ENCODE measurements around the gene PIK3R4. TPM values are rescaled to one million over a fixed set of nuclear protein-coding genes. Genes with fewer than 3 reads are reported as not detected.
A peak's percentile ranks its signal among the peaks of the same experiment; 100 is the strongest.

PIK3R4 gene
- total and polyA plus RNA-seq, 5 donors from 2014 or later: 18.1 to 30.1 (median 20.2) TPM

DNA sequence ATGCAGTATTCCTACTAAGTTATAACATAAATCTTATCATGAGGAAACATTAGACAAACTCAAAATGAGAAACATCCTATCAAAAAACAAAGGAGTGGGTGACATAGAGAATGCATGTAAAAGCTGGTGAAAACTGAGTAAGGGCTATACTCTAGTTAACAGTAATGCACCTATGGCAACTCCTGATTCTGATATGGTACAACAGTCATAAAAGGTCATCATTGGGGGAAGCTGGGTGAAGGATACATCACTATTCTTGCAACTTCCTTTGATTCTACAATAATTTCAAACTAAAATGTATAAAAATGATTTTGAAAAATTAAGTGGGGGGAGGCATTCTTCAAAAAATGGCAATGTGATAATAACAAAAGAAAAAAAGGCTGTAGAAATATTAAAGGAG, 6.8 kb downstream of the PIK3R4 start:
- DNase-seq: no peak
- Histone ChIP-seq H3K9me3 (ENCODE audit: control insufficient read depth in 2 of 2, low read length in 2 of 2) (no peaks in the 10 kb centered on the region), H3K27ac (ENCODE audit: insufficient read depth, low read length, poor library complexity, severe bottlenecking) (no peak overlapping the region), H3K4me3 (ENCODE audit: low read depth, low read length) (no peak overlapping the region), H3K27me3 (ENCODE audit: control insufficient read depth, insufficient read depth, low read length) (no peaks in the 10 kb centered on the region), H3K36me3 (ENCODE audit: control insufficient read depth, insufficient read depth, low read length) (peaks cover 15% of the 10 kb centered on the region), H3K4me1 (ENCODE audit: control insufficient read depth, insufficient read depth, low read length, poor library complexity, severe bottlenecking) (peaks cover 34% of the 10 kb centered on the region)
- no peaks in the 10 kb centered on the region for H3K27me3 Mint-ChIP-seq
- peaks cover 30 to 80% (median 64%) of the 10 kb centered on the region in 4 donors for H3K4me1 Mint-ChIP-seq
- no peaks in the 10 kb centered on the region for H3K9me3 Mint-ChIP-seq
- no peak overlapping the region for H3K27ac Mint-ChIP-seq
- H3K4me3 Mint-ChIP-seq: peak overlapping the region in 2 of 4 donors; percentile 7 to 31
- ATAC-seq (ENCODE audit: low read depth in 2 of 2): no peak
- peaks cover 69% of the 10 kb centered on the region for H3K36me3 Mint-ChIP-seq

DNA sequence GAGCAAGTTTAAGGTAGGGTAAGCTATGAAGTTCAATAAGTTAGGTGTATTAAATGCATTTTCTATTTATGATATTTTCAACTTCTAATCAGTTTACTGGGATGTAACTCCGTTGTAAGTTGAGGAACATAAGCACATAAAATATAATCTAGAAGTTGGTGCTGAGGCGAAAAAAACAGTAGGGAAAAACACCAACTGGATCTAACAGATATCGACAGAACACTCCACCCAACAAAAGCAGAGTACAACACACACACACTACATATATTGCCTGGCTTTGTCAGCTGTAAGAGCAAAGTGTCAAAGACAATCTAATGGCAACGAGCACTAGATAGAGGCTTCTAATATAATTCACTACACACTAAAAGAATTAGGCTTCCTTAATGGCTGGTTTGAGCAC, 8.4 kb downstream of the PIK3R4 start:
- Histone ChIP-seq H3K27ac (ENCODE audit: insufficient read depth, low read length, poor library complexity, severe bottlenecking) (no peak overlapping the region), H3K9me3 (ENCODE audit: control insufficient read depth in 2 of 2, low read length in 2 of 2) (no peaks in the 10 kb centered on the region), H3K36me3 (ENCODE audit: control insufficient read depth, insufficient read depth, low read length) (peaks cover 21% of the 10 kb centered on the region), H3K27me3 (ENCODE audit: control insufficient read depth, insufficient read depth, low read length) (no peaks in the 10 kb centered on the region), H3K4me1 (ENCODE audit: control insufficient read depth, insufficient read depth, low read length, poor library complexity, severe bottlenecking) (peaks cover 25% of the 10 kb centered on the region), H3K4me3 (ENCODE audit: low read depth, low read length) (no peak overlapping the region)
- Mint-ChIP-seq H3K4me1 (peaks cover 23 to 64% (median 51%) of the 10 kb centered on the region in 4 donors), H3K36me3 (peaks cover 66% of the 10 kb centered on the region), H3K27ac (no peak overlapping the region), H3K27me3 (no peaks in the 10 kb centered on the region), H3K4me3 (peak overlapping the region in 1 of 4 donors; percentile 35), H3K9me3 (no peaks in the 10 kb centered on the region)
- no peak for DNase-seq
- no peak for ATAC-seq (ENCODE audit: low read depth in 2 of 2)

DNA sequence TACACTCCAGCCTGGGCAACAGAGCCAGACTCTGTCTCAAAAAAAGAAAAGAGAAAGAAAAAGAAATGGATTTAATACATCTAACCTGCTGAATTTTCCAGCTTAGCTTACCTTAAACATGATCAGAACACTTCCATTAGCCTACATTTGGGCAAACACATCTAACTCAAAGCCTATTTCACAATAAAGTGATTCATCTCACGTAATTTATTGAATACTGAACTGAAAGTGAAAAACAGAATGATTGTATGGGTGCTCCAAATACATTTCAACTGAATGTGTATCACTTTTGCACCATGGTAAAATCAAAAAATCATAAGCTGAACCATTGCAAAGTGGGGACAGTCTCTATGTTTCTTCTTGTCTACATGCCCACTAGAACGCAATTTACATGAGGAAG, 9.0 kb downstream of the PIK3R4 start:
- H3K27me3 Mint-ChIP-seq: no peaks in the 10 kb centered on the region

DNA sequence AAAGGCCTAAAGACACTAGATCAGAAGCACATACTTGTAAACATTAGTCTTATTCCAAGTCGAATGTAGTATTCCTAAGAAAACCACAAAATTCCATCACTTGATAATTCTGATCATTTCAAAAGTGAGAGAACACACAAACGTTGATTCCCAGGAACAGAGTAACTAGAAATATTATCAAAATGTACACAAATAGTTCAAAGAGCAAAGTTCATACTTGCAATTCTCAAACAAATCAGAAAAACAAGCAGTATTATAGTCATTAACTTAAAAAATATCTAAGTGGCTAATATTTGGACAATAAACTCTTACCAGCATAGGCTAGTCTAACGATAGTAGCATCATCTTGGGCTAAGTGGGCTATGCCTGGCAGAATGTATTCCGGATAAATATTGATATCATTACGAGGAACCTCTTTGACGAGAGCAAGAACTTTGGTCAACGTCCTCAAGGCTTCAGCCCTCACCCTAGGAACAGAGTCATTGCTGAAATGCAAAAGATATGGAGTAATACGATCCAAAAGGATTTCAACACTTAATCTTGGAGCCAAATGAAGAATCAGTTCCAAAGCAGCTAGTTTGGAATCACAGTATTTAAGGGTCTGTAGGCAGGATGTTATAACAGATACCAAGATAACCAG, 13.3 kb downstream of the PIK3R4 start:
- H3K4me1 Mint-ChIP-seq: peaks cover 14 to 29% (median 20%) of the 10 kb centered on the region in 4 donors
- no peak for ATAC-seq (ENCODE audit: low read depth in 2 of 2)
- peaks cover 58% of the 10 kb centered on the region for H3K36me3 Mint-ChIP-seq

More for the DNA sequence above, 9.0 kb downstream of the PIK3R4 start:
- ATAC-seq (ENCODE audit: low read depth in 2 of 2) (no peak), DNase-seq (no peak)
- no peaks in the 10 kb centered on the region for H3K9me3 ChIP-seq (ENCODE audit: control insufficient read depth in 2 of 2, low read length in 2 of 2)
- H3K9me3 Mint-ChIP-seq: no peaks in the 10 kb centered on the region
- peak overlapping the region in 1 of 3 donors; percentile 38 for H3K27ac Mint-ChIP-seq
- peaks cover 22 to 60% (median 45%) of the 10 kb centered on the region in 4 donors for H3K4me1 Mint-ChIP-seq
- peaks cover 64% of the 10 kb centered on the region for H3K36me3 Mint-ChIP-seq
- H3K4me3 ChIP-seq (ENCODE audit: low read depth, low read length): no peak overlapping the region
- H3K36me3 ChIP-seq (ENCODE audit: control insufficient read depth, insufficient read depth, low read length): peaks cover 25% of the 10 kb centered on the region
- H3K4me1 ChIP-seq (ENCODE audit: control insufficient read depth, insufficient read depth, low read length, poor library complexity, severe bottlenecking): peaks cover 19% of the 10 kb centered on the region
- no peak overlapping the region for H3K27ac ChIP-seq (ENCODE audit: insufficient read depth, low read length, poor library complexity, severe bottlenecking)
- H3K4me3 Mint-ChIP-seq: no peak overlapping the region
- no peaks in the 10 kb centered on the region for H3K27me3 ChIP-seq (ENCODE audit: control insufficient read depth, insufficient read depth, low read length)

DNA sequence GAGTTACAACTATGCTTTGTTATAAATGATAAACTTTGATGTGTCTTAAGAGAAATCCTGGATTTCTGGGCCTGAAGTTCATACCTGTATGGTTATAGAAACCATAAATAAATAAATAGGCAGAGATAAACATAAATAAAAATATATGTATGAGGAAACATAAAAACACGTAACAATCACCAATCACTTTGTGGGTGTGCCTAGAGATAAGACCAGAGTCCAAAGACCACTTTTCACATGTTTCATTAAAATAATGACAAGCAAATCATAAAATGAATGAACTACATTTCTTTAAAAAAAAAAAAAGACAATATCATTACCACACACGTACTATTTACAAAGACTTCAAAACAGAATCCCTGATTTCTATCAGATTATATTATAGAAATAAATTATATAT, 14.1 kb downstream of the PIK3R4 start:
- peaks cover 46% of the 10 kb centered on the region for H3K36me3 ChIP-seq (ENCODE audit: control insufficient read depth, insufficient read depth, low read length)
- H3K27me3 ChIP-seq (ENCODE audit: control insufficient read depth, insufficient read depth, low read length): no peaks in the 10 kb centered on the region
- no peaks in the 10 kb centered on the region for H3K9me3 ChIP-seq (ENCODE audit: control insufficient read depth in 2 of 2, low read length in 2 of 2)
- H3K9me3 Mint-ChIP-seq: no peaks in the 10 kb centered on the region
- ATAC-seq (ENCODE audit: low read depth in 2 of 2) (no peak), DNase-seq (no peak)
- no peak overlapping the region for H3K27ac Mint-ChIP-seq
- H3K4me1 Mint-ChIP-seq: peaks cover 6 to 21% (median 13%) of the 10 kb centered on the region in 4 donors
- no peaks in the 10 kb centered on the region for H3K4me1 ChIP-seq (ENCODE audit: control insufficient read depth, insufficient read depth, low read length, poor library complexity, severe bottlenecking)
- H3K27ac ChIP-seq (ENCODE audit: insufficient read depth, low read length, poor library complexity, severe bottlenecking): no peak overlapping the region
- no peak overlapping the region for H3K4me3 Mint-ChIP-seq
- H3K27me3 Mint-ChIP-seq: no peaks in the 10 kb centered on the region
- no peak overlapping the region for H3K4me3 ChIP-seq (ENCODE audit: low read depth, low read length)
- peaks cover 50% of the 10 kb centered on the region for H3K36me3 Mint-ChIP-seq

More for the DNA sequence above, 13.3 kb downstream of the PIK3R4 start:
- Histone ChIP-seq H3K9me3 (ENCODE audit: control insufficient read depth in 2 of 2, low read length in 2 of 2) (no peaks in the 10 kb centered on the region), H3K4me1 (ENCODE audit: control insufficient read depth, insufficient read depth, low read length, poor library complexity, severe bottlenecking) (no peaks in the 10 kb centered on the region), H3K4me3 (ENCODE audit: low read depth, low read length) (no peak overlapping the region), H3K27ac (ENCODE audit: insufficient read depth, low read length, poor library complexity, severe bottlenecking) (no peak overlapping the region), H3K36me3 (ENCODE audit: control insufficient read depth, insufficient read depth, low read length) (peaks cover 42% of the 10 kb centered on the region), H3K27me3 (ENCODE audit: control insufficient read depth, insufficient read depth, low read length) (no peaks in the 10 kb centered on the region)
- Mint-ChIP-seq H3K9me3 (no peaks in the 10 kb centered on the region), H3K27ac (no peak overlapping the region), H3K4me3 (no peak overlapping the region), H3K27me3 (no peaks in the 10 kb centered on the region)
- DNase-seq: no peak

DNA sequence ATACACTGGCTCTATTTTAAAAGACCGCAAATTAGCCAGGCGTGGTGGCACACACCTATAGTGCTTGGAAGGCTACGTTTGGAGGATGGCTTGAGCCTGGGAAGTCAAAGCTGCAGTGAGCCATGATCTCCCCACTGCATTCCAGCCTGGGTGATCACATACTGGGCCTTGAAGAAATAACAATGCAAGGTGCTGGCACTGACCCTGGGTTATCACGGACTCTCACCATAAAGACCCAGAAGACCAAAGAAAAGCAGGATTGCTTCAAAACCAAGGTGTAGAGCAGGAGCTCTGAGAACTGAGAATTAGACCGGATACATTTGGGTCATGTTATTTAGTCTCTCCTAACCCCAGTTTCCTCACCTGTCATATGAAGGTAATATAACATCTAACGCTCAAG, 14.8 kb downstream of the PIK3R4 start:
- H3K36me3 Mint-ChIP-seq: peaks cover 46% of the 10 kb centered on the region
- H3K4me3 Mint-ChIP-seq: no peak overlapping the region
- DNase-seq (no peak), ATAC-seq (ENCODE audit: low read depth in 2 of 2) (no peak)
- Histone ChIP-seq H3K9me3 (ENCODE audit: control insufficient read depth in 2 of 2, low read length in 2 of 2) (no peaks in the 10 kb centered on the region), H3K27me3 (ENCODE audit: control insufficient read depth, insufficient read depth, low read length) (no peaks in the 10 kb centered on the region), H3K36me3 (ENCODE audit: control insufficient read depth, insufficient read depth, low read length) (peaks cover 46% of the 10 kb centered on the region), H3K27ac (ENCODE audit: insufficient read depth, low read length, poor library complexity, severe bottlenecking) (no peak overlapping the region), H3K4me3 (ENCODE audit: low read depth, low read length) (no peak overlapping the region), H3K4me1 (ENCODE audit: control insufficient read depth, insufficient read depth, low read length, poor library complexity, severe bottlenecking) (no peaks in the 10 kb centered on the region)
- no peak overlapping the region for H3K27ac Mint-ChIP-seq
- H3K9me3 Mint-ChIP-seq: no peaks in the 10 kb centered on the region
- peaks cover 5 to 17% (median 13%) of the 10 kb centered on the region in 4 donors for H3K4me1 Mint-ChIP-seq
- H3K27me3 Mint-ChIP-seq: no peaks in the 10 kb centered on the region

DNA sequence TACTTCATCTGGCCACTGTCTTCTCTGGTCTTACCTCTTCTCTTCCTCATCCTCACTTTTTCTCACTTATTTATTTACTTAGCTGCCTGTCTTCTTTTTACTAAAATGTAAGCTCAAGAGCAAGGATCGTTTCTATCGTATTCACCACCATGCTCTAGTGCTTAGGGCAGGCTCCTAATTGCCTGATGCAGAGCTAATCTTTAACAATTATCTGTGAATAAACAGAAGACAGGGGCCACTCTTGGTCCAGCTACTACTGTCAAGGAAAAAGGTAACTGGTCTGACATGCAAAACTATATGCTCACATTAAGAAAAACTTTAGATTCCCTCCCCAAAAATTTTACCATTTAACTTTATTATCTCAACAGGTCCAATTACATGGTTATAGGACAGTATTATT, 17.5 kb downstream of the PIK3R4 start:
- Histone ChIP-seq H3K27ac (ENCODE audit: insufficient read depth, low read length, poor library complexity, severe bottlenecking) (no peak overlapping the region), H3K36me3 (ENCODE audit: control insufficient read depth, insufficient read depth, low read length) (peaks cover 39% of the 10 kb centered on the region), H3K4me1 (ENCODE audit: control insufficient read depth, insufficient read depth, low read length, poor library complexity, severe bottlenecking) (no peaks in the 10 kb centered on the region), H3K4me3 (ENCODE audit: low read depth, low read length) (no peak overlapping the region), H3K9me3 (ENCODE audit: control insufficient read depth in 2 of 2, low read length in 2 of 2) (no peaks in the 10 kb centered on the region), H3K27me3 (ENCODE audit: control insufficient read depth, insufficient read depth, low read length) (no peaks in the 10 kb centered on the region)
- Mint-ChIP-seq H3K4me3 (no peak overlapping the region), H3K36me3 (peaks cover 32% of the 10 kb centered on the region), H3K27me3 (no peaks in the 10 kb centered on the region), H3K4me1 (peaks cover 4 to 16% (median 15%) of the 10 kb centered on the region in 4 donors), H3K9me3 (no peaks in the 10 kb centered on the region), H3K27ac (peak overlapping the region in 2 of 3 donors; percentile 25 to 85)
- DNase-seq (no peak), ATAC-seq (ENCODE audit: low read depth in 2 of 2) (no peak)

DNA sequence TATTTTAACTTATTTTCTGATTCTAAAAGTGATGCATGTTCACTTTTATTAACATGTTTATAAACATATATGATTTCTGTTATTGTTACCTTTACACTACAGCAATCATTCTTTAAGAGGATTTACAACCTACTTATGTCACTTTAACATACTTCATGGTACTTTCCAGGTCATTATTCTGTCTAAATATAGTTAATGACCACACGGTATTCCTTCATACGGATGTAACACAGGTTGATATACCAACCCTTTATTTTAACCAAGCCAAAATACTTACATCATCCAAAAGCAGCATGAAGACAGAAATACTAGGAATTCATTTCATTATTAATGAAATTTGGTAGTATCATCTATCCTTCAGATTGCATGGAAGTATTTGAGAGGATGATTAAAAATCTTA, 18.6 kb downstream of the PIK3R4 start:
- ATAC-seq (ENCODE audit: low read depth in 2 of 2) (no peak), DNase-seq (no peak)
- Histone ChIP-seq H3K4me3 (ENCODE audit: low read depth, low read length) (no peak overlapping the region), H3K27me3 (ENCODE audit: control insufficient read depth, insufficient read depth, low read length) (no peaks in the 10 kb centered on the region), H3K4me1 (ENCODE audit: control insufficient read depth, insufficient read depth, low read length, poor library complexity, severe bottlenecking) (no peaks in the 10 kb centered on the region), H3K9me3 (ENCODE audit: control insufficient read depth in 2 of 2, low read length in 2 of 2) (no peaks in the 10 kb centered on the region), H3K36me3 (ENCODE audit: control insufficient read depth, insufficient read depth, low read length) (peaks cover 28% of the 10 kb centered on the region), H3K27ac (ENCODE audit: insufficient read depth, low read length, poor library complexity, severe bottlenecking) (no peak overlapping the region)
- Mint-ChIP-seq H3K36me3 (peaks cover 35% of the 10 kb centered on the region), H3K4me1 (peaks cover 4 to 21% (median 14%) of the 10 kb centered on the region in 4 donors), H3K27me3 (no peaks in the 10 kb centered on the region), H3K9me3 (no peaks in the 10 kb centered on the region), H3K27ac (no peak overlapping the region), H3K4me3 (no peak overlapping the region)

Measured in CD4-positive, CD25-positive, alpha-beta regulatory T cell (primary cell).